A549 (cell line): Measurements from ENCODE around the gene ZDHHC18. TPM values are rescaled to one million over a fixed set of nuclear protein-coding genes. Genes with fewer than 3 reads are reported as not detected.

Source experiments
- ATAC-seq, 2 experiments: fragments of 200-7000 bp in 1 of 2; fragments of >200 bp in 1 of 2; cut with Nextera tagmentation in 1 of 2; cut with Tn5 transposase in 1 of 2; 3 replicates each; pipeline versions ENCODE4 v1.8.0 to v1.9.1; 2018 to 2020; ENCODE audit warnings: mild to moderate bottlenecking in 1 of 2, moderate library complexity in 1 of 2
- CTCF ChIA-PET: fragments of 300-600 bp; sonication (Branson Sonifier 250); formaldehyde crosslinking; extraction: SDS; loops from one replicate; lab custom pipeline; 2021; ENCODE audit warnings: antibody characterized with exemption, inconsistent platforms; lab: Yijun Ruan, JAX
- POLR2A ChIA-PET: fragments of 350-600 bp; formaldehyde crosslinking; extraction: SDS; loops from one replicate; lab custom pipeline; 2021; ENCODE audit warnings: antibody characterized with exemption, inconsistent platforms; lab: Yijun Ruan, JAX
- DNase-seq, 2 experiments: peaks; one replicate each; pipeline versions ENCODE4 v3.0.0 to v3.0.0-alpha.2; 2011 to 2016; ENCODE audit warnings: low read depth in 1 of 2, low spot score in 1 of 2
- FAIRE-seq: peaks from 2 replicates; lab custom pipeline; 2011; peaks lifted over from hg19 to GRCh38; lab: Jason Lieb, UNC
- H3K27ac ChIP-seq, 2 experiments: fragments of >200 bp; sonication (Bioruptor Twin); formaldehyde crosslinking; 3 replicates each; pipeline ENCODE4 v1.5.1; 2016 to 2017
- H3K4me1 ChIP-seq: fragments of >200 bp; sonication (Bioruptor Twin); formaldehyde crosslinking; 3 replicates; pipeline ENCODE4 v1.6.1; 2016
- H3K4me2 ChIP-seq: fragments of >200 bp; sonication (Bioruptor Twin); formaldehyde crosslinking; 3 replicates; pipeline ENCODE4 v1.6.1; 2016
- H3K4me3 ChIP-seq: fragments of >200 bp; sonication (Bioruptor Twin); formaldehyde crosslinking; 3 replicates; pipeline ENCODE4 v1.5.1; 2016
- H3K9me3 ChIP-seq: fragments of >200 bp; sonication (Bioruptor Twin); formaldehyde crosslinking; 3 replicates; pipeline ENCODE4 v1.6.1; 2016
- ATOH8 ChIP-seq: fragments of 250-450 bp; sonication (Bioruptor Pico); IDR thresholded peaks from 2 replicates; pipeline ENCODE4 v1.5.0; 2020; ENCODE audit warnings: low read depth, mild to moderate bottlenecking, moderate library complexity
- CBX2 ChIP-seq: fragments of 200-600 bp; sonication (generic); IDR thresholded peaks from 2 replicates; pipeline ENCODE4 v1.6.1; 2016; ENCODE audit warnings: low read depth, mild to moderate bottlenecking, borderline replicate concordance
- CBX8 ChIP-seq: fragments of 200-600 bp; sonication (generic); IDR thresholded peaks from 2 replicates; pipeline ENCODE4 v1.6.1; 2016
- CHD4 ChIP-seq: fragments of 200-600 bp; sonication (generic); IDR thresholded peaks from 2 replicates; pipeline ENCODE4 v1.6.1; 2016; ENCODE audit warnings: antibody characterized with exemption, mild to moderate bottlenecking, borderline replicate concordance
- E2F6 ChIP-seq: IDR thresholded peaks from 2 replicates; pipeline ENCODE4 v1.6.1; 2012; ENCODE audit warnings: low read depth, borderline replicate concordance
- ELK1 ChIP-seq: fragments of 150-350 bp; IDR thresholded peaks from 2 replicates; pipeline ENCODE4 v1.6.1; 2014; ENCODE audit warnings: low read depth, mild to moderate bottlenecking, low read length
- ESRRA ChIP-seq: fragments of 150-350 bp; IDR thresholded peaks from 2 replicates; pipeline ENCODE4 v1.6.1; 2014; ENCODE audit warnings: mild to moderate bottlenecking, low read length, borderline replicate concordance
- FOSL2 ChIP-seq, 2 experiments: fragments of 450-650 bp in 1 of 2; fragments of >200 bp in 1 of 2; sonication (Bioruptor Twin) in 1 of 2; formaldehyde crosslinking; IDR thresholded peaks; 2 replicates each; pipeline versions ENCODE4 v1.5.0 to v1.6.1; 2016 to 2020; ENCODE audit warnings: mild to moderate bottlenecking in 1 of 2, moderate library complexity in 1 of 2
- HOXA7 ChIP-seq: fragments of 250-450 bp; sonication (Bioruptor Pico); IDR thresholded peaks from 2 replicates; pipeline ENCODE4 v1.5.0; 2020; ENCODE audit warnings: mild to moderate bottlenecking, moderate library complexity
- JUN ChIP-seq, 2 experiments: fragments of >200 bp; sonication (Bioruptor Twin); formaldehyde crosslinking; IDR thresholded peaks; 2 replicates in 1 of 2; 3 replicates in 1 of 2; pipeline ENCODE4 v1.6.1; 2016 to 2017
- KDM1A ChIP-seq: fragments of 200-600 bp; sonication (generic); IDR thresholded peaks from 2 replicates; pipeline ENCODE4 v1.6.1; 2016; ENCODE audit warnings: low read depth, mild to moderate bottlenecking
- KDM5A ChIP-seq: fragments of 200-600 bp; sonication (generic); IDR thresholded peaks from 2 replicates; pipeline ENCODE4 v1.6.1; 2016; ENCODE audit warnings: antibody characterized with exemption, mild to moderate bottlenecking
- MAX ChIP-seq: IDR thresholded peaks from 2 replicates; pipeline ENCODE4 v1.6.1; 2012
- MAZ ChIP-seq: fragments of 150-350 bp; IDR thresholded peaks from 2 replicates; pipeline ENCODE4 v1.6.1; 2014; ENCODE audit warnings: antibody characterized with exemption, low read depth, low read length, borderline replicate concordance
- MYC ChIP-seq: IDR thresholded peaks from 2 replicates; pipeline ENCODE4 v1.6.1; 2012; ENCODE audit warnings: mild to moderate bottlenecking, inconsistent platforms, low read length, improper control_type of control experiment, borderline replicate concordance
- NFE2L2 ChIP-seq: fragments of 150-350 bp; conservative IDR thresholded peaks from 2 replicates; pipeline ENCODE4 v1.6.1; 2014; ENCODE audit warnings: low read length
- PHF8 ChIP-seq: fragments of 200-600 bp; sonication (generic); IDR thresholded peaks from 2 replicates; pipeline ENCODE4 v1.6.1; 2016; ENCODE audit warnings: low read depth, mild to moderate bottlenecking, antibody characterized with exemption, moderate library complexity, borderline replicate concordance
- RAD21 ChIP-seq, 2 experiments: fragments of >200 bp in 1 of 2; sonication (Bioruptor Twin) in 1 of 2; formaldehyde crosslinking in 1 of 2; IDR thresholded peaks in 1 of 2; conservative IDR thresholded peaks in 1 of 2; 2 replicates in 1 of 2; 3 replicates in 1 of 2; pipeline ENCODE4 v1.6.1; 2012 to 2018; ENCODE audit warnings: inconsistent platforms in 1 of 2
- RARB ChIP-seq: fragments of 250-450 bp; sonication (Bioruptor Pico); IDR thresholded peaks from 2 replicates; pipeline ENCODE4 v1.8.0; 2021; ENCODE audit warnings: mild to moderate bottlenecking, moderate library complexity
- RCOR1 ChIP-seq: fragments of 150-350 bp; IDR thresholded peaks from 2 replicates; pipeline ENCODE4 v1.6.1; 2014; ENCODE audit warnings: antibody characterized with exemption, low read length, low read depth
- REST ChIP-seq: fragments of 200-600 bp; sonication (generic); IDR thresholded peaks from 2 replicates; pipeline ENCODE4 v1.6.1; 2016; ENCODE audit warnings: antibody characterized with exemption, mild to moderate bottlenecking, moderate library complexity
- RNF2 ChIP-seq: fragments of 200-600 bp; sonication (generic); IDR thresholded peaks from 2 replicates; pipeline ENCODE4 v1.6.1; 2016; ENCODE audit warnings: low read depth, mild to moderate bottlenecking, antibody characterized with exemption, moderate library complexity, borderline replicate concordance
- SMC3 ChIP-seq: fragments of >200 bp; sonication (Bioruptor Twin); formaldehyde crosslinking; IDR thresholded peaks from 3 replicates; pipeline ENCODE4 v1.6.1; 2018; ENCODE audit warnings: inconsistent platforms
- TP53 ChIP-seq: fragments of 250-450 bp; sonication (Bioruptor Pico); IDR thresholded peaks from 2 replicates; pipeline ENCODE4 v1.5.0; 2021; ENCODE audit warnings: mild to moderate bottlenecking, moderate library complexity
- ZNF302 ChIP-seq: fragments of 250-450 bp; sonication (Bioruptor Pico); IDR thresholded peaks from 2 replicates; pipeline ENCODE4 v1.9.0; 2021; ENCODE audit warnings: inconsistent platforms, mild to moderate bottlenecking, moderate library complexity
- WGBS: methylation state at CpG from one replicate; pipeline ENCODE4 v1.1.6; 2017; ENCODE audit errors: missing lambda C conversion rate; 5-methylcytosine and 5-hydroxymethylcytosine counted together
- polyA plus RNA-seq, 4 experiments: library from polyadenylated mRNA; depleted of rRNA in 3 of 4; stranded (reverse); fragments of >200 nt; fragmentation: RNase III in 1 of 4; extraction: RNeasy Plus Mini Kit Qiagen cat#74134 plus additional on column Dnase treatment in 1 of 4; gene quantifications; 2 replicates in 3 of 4; 3 replicates in 1 of 4; pipeline ENCODE4 v1.2.3, GENCODE V29; 2011 to 2017

The ZDHHC18 gene
- polyA plus RNA-seq, 2 of the 4 experiments (the other 2 are of a cell fraction) = 16.2 to 20.0 TPM

- no peak for FAIRE-seq
- DNase-seq = no peak
- peaks cover 24% of the 10 kb centered on the region for H3K4me1 ChIP-seq
- POLR2A ChIA-PET = no interaction called here
- no peak for TF ChIP-seq NFE2L2
- TF ChIP-seq FOSL2 (IDR thresholded peaks at IDR 0.05) = no peak
- no peak for TF ChIP-seq FOSL2 (CRISPR knock-in tag; IDR thresholded peaks at IDR 0.05)
- TF ChIP-seq RNF2 = no peak
- TF ChIP-seq RAD21 (conservative IDR thresholded peaks at IDR 0.05 in 1 of 2, IDR thresholded peaks at IDR 0.05 in 1 of 2) = no peak
- no peak for TF ChIP-seq MAZ
- TF ChIP-seq KDM5A = no peak
- no peak for TF ChIP-seq RCOR1
- no peak for TF ChIP-seq HOXA7 (CRISPR knock-in tag)
- TF ChIP-seq, all 56 proteins: peak for 0
- WGBS = 92% methylated on average over 3 of the region's 3 CpGs
- Histone ChIP-seq H3K27ac (peak overlapping the region in 1 of 2 experiments; percentile 13; a peak in 1 of 6 replicates), H3K4me2 (no peak overlapping the region), H3K4me3 (no peak overlapping the region), H3K9me3 (no peaks in the 10 kb centered on the region)
- CTCF ChIA-PET = interaction anchor here (1.0 kb wide), 1 partner anchor 23 kb away, joined by 3 read pairs; no protein-coding TSS in a partner anchor
- no peak for ATAC-seq
Observed at GRCh38 chr1:26824731-26825130, 1.8 kb upstream of the ZDHHC18 start.

GRCh38 chr1:26827106-26827604, 667 bp downstream of the ZDHHC18 start:
- POLR2A ChIA-PET = no interaction called here
- ATAC-seq = 0 out of 6 replicates have a peak, but pooled peaks of 1 of the 2 experiments have one; percentile 2

More at GRCh38 chr1:26827106-26827604, 667 bp downstream of the ZDHHC18 start:
- Histone ChIP-seq H3K4me1 (peaks cover 34% of the 10 kb centered on the region), H3K9me3 (no peaks in the 10 kb centered on the region), H3K4me3 (peak overlapping the region; percentile 94), H3K4me2 (peak overlapping the region; percentile 80), H3K27ac (peak overlapping the region; percentile 75 to 91)
- FAIRE-seq (no peak), DNase-seq (no peak)
- 0% methylated on average over 9 of the region's 17 CpGs for WGBS
- CTCF ChIA-PET = interaction anchor here (1.2 to 1.6 kb wide), 3 partner anchors 22 to 225 kb away, joined by 4 to 6 read pairs (median 4); no protein-coding TSS in a partner anchor
- no peak for TF ChIP-seq MAZ
- no peak for TF ChIP-seq ELK1
- no peak for TF ChIP-seq TP53 (CRISPR knock-in tag)
- TF ChIP-seq SMC3 = no peak
- no peak for TF ChIP-seq RARB (CRISPR knock-in tag)
- TF ChIP-seq E2F6 = no peak
- no peak for TF ChIP-seq JUN (IDR thresholded peaks at IDR 0.05)
- TF ChIP-seq KDM1A = no peak
- TF ChIP-seq CHD4 = no peak
- TF ChIP-seq PHF8 = no peak
- no peak for TF ChIP-seq ZNF302
- TF ChIP-seq MYC = no peak
- TF ChIP-seq MAX = no peak
- no peak for TF ChIP-seq CBX8
- TF ChIP-seq ATOH8 = no peak
- no peak for TF ChIP-seq ESRRA
- no peak for TF ChIP-seq REST
- no peak for TF ChIP-seq CBX2
